ENCODE data around the gene TNFRSF13B.

Gene TNFRSF13B

GRCh38 chr17:16938496-16939207, 33.3 kb downstream of the TNFRSF13B start:
- no peak for DNase-seq (ENCODE audit: low read depth in 2 of 2)

GRCh38 chr17:16938031-16938430, 33.9 kb downstream of the TNFRSF13B start:
- DNase-seq (ENCODE audit: low read depth in 2 of 2) = no peak

GRCh38 chr17:16937431-16937830, 34.5 kb downstream of the TNFRSF13B start:
- DNase-seq (ENCODE audit: low read depth in 2 of 2) = no peak

GRCh38 chr17:16936536-16937310, 35.2 kb downstream of the TNFRSF13B start:
- no peak for DNase-seq (ENCODE audit: low read depth in 2 of 2)

GRCh38 chr17:16935786-16936185, 36.1 kb downstream of the TNFRSF13B start:
- DNase-seq (ENCODE audit: low read depth in 2 of 2) = no peak

- no peak for DNase-seq (ENCODE audit: low read depth in 2 of 2)
Observed at GRCh38 chr17:16935241-16935663, 36.7 kb downstream of the TNFRSF13B start.

- no peak for DNase-seq (ENCODE audit: low read depth in 2 of 2)
Observed at GRCh38 chr17:16934836-16935235, 37.1 kb downstream of the TNFRSF13B start.

GRCh38 chr17:16934133-16934795, 37.7 kb downstream of the TNFRSF13B start:
- DNase-seq (ENCODE audit: low read depth in 2 of 2) = no peak

GRCh38 chr17:16933317-16934132, 38.4 kb downstream of the TNFRSF13B start:
- no peak for DNase-seq (ENCODE audit: low read depth in 2 of 2)

GRCh38 chr17:16932611-16933010, 39.3 kb downstream of the TNFRSF13B start:
- DNase-seq (ENCODE audit: low read depth in 2 of 2) = no peak

- DNase-seq (ENCODE audit: low read depth in 2 of 2) = no peak
Observed at GRCh38 chr17:16932156-16932555, 39.8 kb downstream of the TNFRSF13B start.

- DNase-seq (ENCODE audit: low read depth in 2 of 2) = no peak
Observed at GRCh38 chr17:16931318-16932060, 40.4 kb downstream of the TNFRSF13B start.

- no peak for DNase-seq (ENCODE audit: low read depth in 2 of 2)
Observed at GRCh38 chr17:16930571-16931317, 41.2 kb downstream of the TNFRSF13B start.

GRCh38 chr17:16929757-16930520, 42.0 kb downstream of the TNFRSF13B start:
- no peak for DNase-seq (ENCODE audit: low read depth in 2 of 2)

GRCh38 chr17:16929035-16929680, 42.8 kb downstream of the TNFRSF13B start:
- no peak for DNase-seq (ENCODE audit: low read depth in 2 of 2)

- DNase-seq (ENCODE audit: low read depth in 2 of 2) = no peak
Observed at GRCh38 chr17:16928406-16929034, 43.4 kb downstream of the TNFRSF13B start.

- no peak for DNase-seq (ENCODE audit: low read depth in 2 of 2)
Observed at GRCh38 chr17:16927641-16928321, 44.1 kb downstream of the TNFRSF13B start.

Data from stimulated activated CD8-positive, alpha-beta memory T cell treated with anti-CD3 and anti-CD28 coated beads, Interleukin-2, amount 100 ng/mL, for 1 hour (primary cell).